HEK293 (cell line): Measurements from ENCODE around the gene OR4C12.

Experiments used
- CTCF ChIA-PET: fragments of 350-600 bp; formaldehyde crosslinking; extraction: SDS; loops from one replicate; lab custom pipeline; 2021; ENCODE audit warnings: antibody characterized with exemption; lab: Yijun Ruan, JAX
- POLR2A ChIA-PET: fragments of 300-600 bp; formaldehyde crosslinking; extraction: SDS; loops from one replicate; lab custom pipeline; 2020; ENCODE audit warnings: antibody characterized with exemption, inconsistent platforms; lab: Yijun Ruan, JAX
- H3K27ac ChIP-seq: fragments of 200-500 bp; sonication (Bioruptor generic); 2 replicates; pipeline ENCODE4 v1.5.1; 2014; ENCODE audit warnings: low read depth, low read length, control low read depth, inconsistent platforms; ENCODE audit errors: extremely low read depth
- H3K36me3 ChIP-seq, 2 experiments: fragments of 200-500 bp in 1 of 2; sonication (Bioruptor generic) in 1 of 2; 1 replicate in 1 of 2; 2 replicates in 1 of 2; pipeline ENCODE4 v1.5.1; 2014 to 2017; ENCODE audit warnings: inconsistent platforms in 2 of 2, low read length in 2 of 2; ENCODE audit not compliant: control insufficient read depth in 2 of 2, insufficient read depth in 1 of 2
- H3K4me1 ChIP-seq: fragments of 200-500 bp; sonication (Bioruptor generic); 2 replicates; pipeline ENCODE4 v1.5.1; 2014; ENCODE audit warnings: mild to moderate bottlenecking, low read length, inconsistent platforms; ENCODE audit not compliant: control insufficient read depth, insufficient read depth
- H3K4me3 ChIP-seq: 2 replicates; pipeline ENCODE4 v1.5.1; 2011; ENCODE audit warnings: low read depth, mild to moderate bottlenecking, control low read depth, low read length, moderate library complexity
- H3K9me3 ChIP-seq: fragments of 200-500 bp; sonication (Bioruptor generic); 2 replicates; pipeline ENCODE4 v1.5.1; 2014; ENCODE audit warnings: low read depth, low read length, inconsistent platforms; ENCODE audit not compliant: control insufficient read depth, insufficient read depth
- HOXC10 ChIP-seq: sonication (generic); formaldehyde crosslinking; IDR thresholded peaks from 2 replicates; pipeline ENCODE4 v1.8.1; 2023; ENCODE audit warnings: mild to moderate bottlenecking, missing genetic modification reagents
- OVOL3 ChIP-seq: fragments of 450-650 bp; formaldehyde crosslinking; IDR thresholded peaks from 2 replicates; pipeline ENCODE4 v1.5.1; 2016; ENCODE audit warnings: missing biosample characterization, missing genetic modification characterization
- PRDM6 ChIP-seq: fragments of 450-650 bp; formaldehyde crosslinking; IDR thresholded peaks from 2 replicates; pipeline ENCODE4 v1.5.1; 2017; ENCODE audit warnings: missing biosample characterization, missing genetic modification characterization
- SP3 ChIP-seq: fragments of 450-650 bp; formaldehyde crosslinking; IDR thresholded peaks from 2 replicates; pipeline ENCODE4 v1.5.1; 2016; ENCODE audit warnings: missing biosample characterization, missing genetic modification characterization
- YY2 ChIP-seq: fragments of 450-650 bp; formaldehyde crosslinking; IDR thresholded peaks from 2 replicates; pipeline ENCODE4 v1.5.1; 2016; ENCODE audit warnings: missing biosample characterization, missing genetic modification characterization
- ZBTB44 ChIP-seq: fragments of 450-650 bp; IDR thresholded peaks from 2 replicates; pipeline ENCODE4 v1.5.1; 2018; ENCODE audit warnings: missing biosample characterization, mild to moderate bottlenecking, missing genetic modification characterization
- ZBTB8A ChIP-seq: fragments of 450-650 bp; formaldehyde crosslinking; IDR thresholded peaks from 2 replicates; pipeline ENCODE4 v1.5.1; 2016; ENCODE audit warnings: missing biosample characterization, missing genetic modification characterization
- ZFP3 ChIP-seq: fragments of 450-650 bp; formaldehyde crosslinking; IDR thresholded peaks from 2 replicates; pipeline ENCODE4 v1.5.1; 2016; ENCODE audit warnings: low read depth, missing biosample characterization, missing genetic modification characterization
- ZNF175 ChIP-seq: fragments of 450-650 bp; formaldehyde crosslinking; IDR thresholded peaks from 2 replicates; pipeline ENCODE4 v1.5.1; 2016; ENCODE audit warnings: missing biosample characterization, missing genetic modification characterization
- ZNF184 ChIP-seq: fragments of 450-650 bp; IDR thresholded peaks from 2 replicates; pipeline ENCODE4 v1.5.1; 2018; ENCODE audit warnings: missing biosample characterization, mild to moderate bottlenecking, missing genetic modification characterization
- ZNF19 ChIP-seq: fragments of 450-650 bp; formaldehyde crosslinking; IDR thresholded peaks from 2 replicates; pipeline ENCODE4; 2016; ENCODE audit warnings: missing biosample characterization, missing genetic modification characterization, low read depth
- ZNF2 ChIP-seq: fragments of 450-650 bp; formaldehyde crosslinking; IDR thresholded peaks from 2 replicates; pipeline ENCODE4 v1.5.1; 2016; ENCODE audit warnings: missing biosample characterization, missing genetic modification characterization
- ZNF214 ChIP-seq: fragments of 450-650 bp; formaldehyde crosslinking; IDR thresholded peaks from 2 replicates; pipeline ENCODE4 v1.5.1; 2017; ENCODE audit warnings: missing biosample characterization, mild to moderate bottlenecking, missing genetic modification characterization, borderline replicate concordance
- ZNF274 ChIP-seq, 2 experiments: fragments of 200-500 bp in 1 of 2; fragments of 450-650 bp in 1 of 2; sonication (Bioruptor generic) in 1 of 2; formaldehyde crosslinking in 1 of 2; IDR thresholded peaks; 2 replicates each; pipeline versions ENCODE4 v1.5.1 to v1.6.1; 2014 to 2016; ENCODE audit warnings: borderline replicate concordance in 1 of 2, inconsistent platforms in 1 of 2, low read length in 1 of 2, missing biosample characterization in 1 of 2, missing genetic modification characterization in 1 of 2
- ZNF280C ChIP-seq: fragments of 450-650 bp; formaldehyde crosslinking; IDR thresholded peaks from 2 replicates; pipeline ENCODE4 v1.5.1; 2016; ENCODE audit warnings: missing biosample characterization, missing genetic modification characterization
- ZNF37A ChIP-seq: fragments of 450-650 bp; IDR thresholded peaks from 2 replicates; pipeline ENCODE4 v1.5.1; 2018; ENCODE audit warnings: missing biosample characterization, missing genetic modification characterization
- ZNF416 ChIP-seq: fragments of 450-650 bp; formaldehyde crosslinking; IDR thresholded peaks from 2 replicates; pipeline ENCODE4 v1.5.1; 2016; ENCODE audit warnings: missing biosample characterization, missing genetic modification characterization
- ZNF561 ChIP-seq: fragments of 450-650 bp; IDR thresholded peaks from 2 replicates; pipeline ENCODE4 v1.5.1; 2018; ENCODE audit warnings: missing biosample characterization, missing genetic modification characterization, borderline replicate concordance
- ZNF654 ChIP-seq: fragments of 450-650 bp; formaldehyde crosslinking; IDR thresholded peaks from 2 replicates; pipeline ENCODE4 v1.5.1; 2016; ENCODE audit warnings: low read depth, missing biosample characterization, missing genetic modification characterization
- ZNF660 ChIP-seq: fragments of 450-650 bp; IDR thresholded peaks from 2 replicates; pipeline ENCODE4 v1.5.1; 2018; ENCODE audit warnings: missing biosample characterization, mild to moderate bottlenecking, missing genetic modification characterization
- ZNF677 ChIP-seq: fragments of 450-650 bp; IDR thresholded peaks from 2 replicates; pipeline ENCODE4 v1.5.0; 2018; ENCODE audit warnings: missing biosample characterization, mild to moderate bottlenecking, missing genetic modification characterization, moderate library complexity
- ZNF830 ChIP-seq: fragments of 450-650 bp; IDR thresholded peaks from 2 replicates; pipeline ENCODE4 v1.5.0; 2018; ENCODE audit warnings: missing biosample characterization, missing genetic modification characterization, low read depth, mild to moderate bottlenecking, moderate library complexity
- ZSCAN30 ChIP-seq: fragments of 450-650 bp; IDR thresholded peaks from 2 replicates; pipeline ENCODE4 v1.5.1; 2018; ENCODE audit warnings: missing biosample characterization, mild to moderate bottlenecking, missing genetic modification characterization, moderate library complexity
- ZXDB ChIP-seq: fragments of 450-650 bp; formaldehyde crosslinking; IDR thresholded peaks from 2 replicates; pipeline ENCODE4 v1.5.1; 2016; ENCODE audit warnings: missing biosample characterization, missing genetic modification characterization

OR4C12 gene

GRCh38 chr11:49995565-49995964 lies 13.2 kb upstream of the OR4C12 start:
- Histone ChIP-seq H3K27ac (no peak overlapping the region), H3K9me3 (no peaks in the 10 kb centered on the region), H3K36me3 (no peaks in the 10 kb centered on the region), H3K4me1 (no peaks in the 10 kb centered on the region), H3K4me3 (no peak overlapping the region)
- TF ChIP-seq ZNF416 (tag by site-specific recombination) (no peak), ZNF214 (tag by site-specific recombination) (peak; percentile 36; the same call in 1 of the 2 replicates), ZNF830 (tag by site-specific recombination) (peak; percentile 44; the same call in 1 of the 2 replicates), ZNF2 (tag by site-specific recombination) (no peak), ZNF19 (tag by site-specific recombination) (no peak), ZSCAN30 (tag by site-specific recombination) (no peak), ZXDB (no peak), ZNF677 (tag by site-specific recombination) (peak; percentile 19; the same call in 1 of the 2 replicates), YY2 (no peak), ZNF280C (no peak), ZNF37A (tag by site-specific recombination) (peak; percentile 52; the same call in 1 of the 2 replicates), ZNF660 (tag by site-specific recombination) (peak; percentile 95), PRDM6 (tag by site-specific recombination) (no peak), ZNF654 (tag by site-specific recombination) (peak; percentile 86), ZNF184 (peak; percentile 54; the same call in 1 of the 2 replicates), ZBTB8A (tag by site-specific recombination) (no peak), HOXC10 (CRISPR knock-in tag) (no peak), ZNF561 (tag by site-specific recombination) (peak; percentile 71; the same call in 1 of the 2 replicates), ZBTB44 (tag by site-specific recombination) (peak; percentile 61; the same call in 1 of the 2 replicates), ZFP3 (tag by site-specific recombination) (no peak), ZNF274 (IDR thresholded peaks at IDR 0.05; ENCODE audit: low read length) (no peak), ZNF274 (tag by site-specific recombination; IDR thresholded peaks at IDR 0.05; ENCODE audit: borderline replicate concordance) (no peak), OVOL3 (tag by site-specific recombination) (no peak), ZNF175 (no peak), SP3 (tag by site-specific recombination) (no peak)
- POLR2A ChIA-PET: no interaction called here
- CTCF ChIA-PET: interaction anchor here (0.6 to 1.2 kb wide), 10 partner anchors 15 to 1875 kb away, joined by 3 to 4 read pairs (median 3); no protein-coding TSS in a partner anchor
